GM19099 (cell line): ENCODE measurements around the gene TMEM204.

Source experiments
- POLR2A ChIP-seq: IDR thresholded peaks from 3 replicates; pipeline ENCODE4 v1.6.1; 2011; ENCODE audit warnings: low read depth; ENCODE audit not compliant: insufficient read length; ENCODE audit errors: extremely low read depth

Gene TMEM204

GRCh38 chr16:1537138-1537577, 3.7 kb downstream of the TMEM204 start:
- TF ChIP-seq POLR2A = no peak

GRCh38 chr16:1537763-1538289, 4.4 kb downstream of the TMEM204 start:
- no peak for TF ChIP-seq POLR2A

DNA sequence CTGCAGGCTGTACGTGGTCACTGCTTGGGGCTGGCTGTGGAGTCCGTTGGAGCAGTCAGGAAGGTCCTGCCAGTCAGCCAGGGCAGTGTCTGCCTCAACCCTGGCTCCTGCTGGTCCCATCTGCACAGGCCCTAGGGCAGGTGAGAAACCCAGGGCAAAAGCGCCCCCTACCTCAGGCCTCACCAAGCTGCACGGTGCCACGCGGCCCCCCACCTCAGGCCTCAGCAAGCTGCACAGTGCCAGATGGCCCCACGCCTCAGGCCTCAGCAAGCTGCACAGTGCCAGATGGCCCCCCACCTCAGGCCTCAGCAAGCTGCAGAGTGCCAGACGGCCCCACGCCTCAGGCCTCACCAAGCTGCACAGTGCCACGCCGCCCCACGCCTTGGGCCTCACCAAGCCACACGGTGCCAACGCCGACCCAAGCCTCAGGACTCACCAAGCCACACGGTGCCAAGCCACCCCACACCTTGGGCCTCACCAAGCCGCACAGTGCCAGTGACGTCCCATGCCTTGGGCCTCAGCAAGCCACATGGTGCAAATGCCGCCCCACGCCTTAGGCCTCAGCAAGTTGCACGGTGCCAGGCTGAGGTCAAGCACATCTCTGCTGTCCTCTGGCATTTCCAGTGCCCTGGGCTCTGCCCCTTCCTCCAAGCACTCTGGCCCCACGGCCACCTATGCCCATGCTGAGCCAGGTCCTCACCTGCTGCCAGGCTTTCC, 5.5 kb downstream of the TMEM204 start:
- no peak for TF ChIP-seq POLR2A

DNA sequence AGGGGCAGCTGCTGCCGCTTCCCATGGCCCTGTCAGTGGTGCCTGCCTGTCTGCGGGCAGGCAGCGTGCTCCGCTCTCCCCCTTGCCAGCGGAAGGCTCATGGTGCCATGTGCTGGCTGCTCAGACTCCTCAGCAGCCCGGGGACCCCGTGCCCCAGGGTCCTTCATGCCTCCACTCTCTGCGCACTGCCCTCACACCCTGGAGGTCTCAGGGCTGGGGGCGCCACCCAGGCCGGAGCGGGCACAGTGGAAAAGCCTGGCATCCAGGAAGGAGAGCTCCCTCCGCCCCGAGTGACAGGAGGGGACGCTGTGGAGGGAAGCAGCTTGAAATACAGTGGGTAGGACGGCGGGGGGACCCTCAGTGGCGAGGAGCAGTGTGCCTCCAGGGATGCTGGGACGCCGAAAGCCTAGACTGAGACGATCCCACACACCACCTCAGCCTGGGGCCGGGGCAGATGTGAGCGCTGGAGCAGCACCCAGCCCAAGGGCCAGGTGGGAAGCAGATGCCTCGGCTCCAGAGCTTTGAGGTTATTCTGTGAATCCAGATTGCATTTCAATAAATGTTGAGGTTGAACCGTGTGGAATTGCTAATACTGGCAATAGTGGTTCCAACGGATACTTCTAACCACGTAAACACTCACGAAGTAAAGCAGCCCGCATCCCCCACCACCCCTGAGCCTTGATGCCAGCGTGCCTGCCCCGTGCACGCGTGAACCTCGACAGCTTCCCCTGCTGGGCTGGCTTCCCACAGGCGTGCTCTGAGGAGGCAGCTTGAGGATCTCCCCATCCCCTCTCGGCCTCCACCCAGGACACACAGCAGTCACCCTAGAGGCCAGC, 6.5 kb downstream of the TMEM204 start:
- no peak for TF ChIP-seq POLR2A

DNA sequence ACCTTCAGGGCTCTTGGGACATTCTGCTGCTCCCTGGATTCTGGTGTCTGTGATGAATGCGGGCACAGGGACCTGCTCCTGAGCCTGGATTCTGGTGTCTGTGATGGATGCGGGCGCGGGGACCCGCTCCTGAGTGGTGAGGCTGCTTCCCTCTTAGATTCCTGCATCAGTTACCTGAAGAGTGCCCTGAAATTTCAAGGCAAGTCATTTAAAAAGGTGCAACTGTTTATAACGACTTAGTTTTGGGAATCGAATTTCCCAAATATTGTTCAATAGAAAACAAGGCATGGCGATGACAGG, 7.0 kb downstream of the TMEM204 start:
- no peak for TF ChIP-seq POLR2A

GRCh38 chr16:1541293-1542165, 8.1 kb downstream of the TMEM204 start:
- no peak for TF ChIP-seq POLR2A

- no peak for TF ChIP-seq POLR2A
These were observed 8.7 kb downstream of the TMEM204 start for GRCh38 chr16:1542166-1542500.

DNA sequence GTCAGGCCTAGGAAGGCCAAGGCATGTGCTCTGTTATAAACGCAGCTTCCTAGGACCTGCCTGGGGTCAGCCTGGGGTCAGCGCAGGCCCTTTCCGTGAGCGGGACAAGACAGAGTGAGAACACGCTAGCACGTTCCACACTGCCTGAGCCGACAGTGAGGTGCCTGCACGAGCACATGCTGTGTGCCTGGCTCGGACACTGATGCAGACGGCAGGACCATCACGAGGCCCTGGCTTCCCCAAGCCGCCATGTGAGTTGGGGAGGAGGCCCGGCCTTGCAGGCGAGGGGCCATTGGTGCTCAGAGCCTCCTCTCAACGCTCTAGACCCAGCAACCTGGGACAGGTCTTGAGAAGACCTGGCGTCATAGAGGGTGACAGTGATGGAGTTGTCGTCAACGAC, 9.1 kb downstream of the TMEM204 start:
- no peak for TF ChIP-seq POLR2A

GRCh38 chr16:1543085-1543896, 9.8 kb downstream of the TMEM204 start:
- no peak for TF ChIP-seq POLR2A

DNA sequence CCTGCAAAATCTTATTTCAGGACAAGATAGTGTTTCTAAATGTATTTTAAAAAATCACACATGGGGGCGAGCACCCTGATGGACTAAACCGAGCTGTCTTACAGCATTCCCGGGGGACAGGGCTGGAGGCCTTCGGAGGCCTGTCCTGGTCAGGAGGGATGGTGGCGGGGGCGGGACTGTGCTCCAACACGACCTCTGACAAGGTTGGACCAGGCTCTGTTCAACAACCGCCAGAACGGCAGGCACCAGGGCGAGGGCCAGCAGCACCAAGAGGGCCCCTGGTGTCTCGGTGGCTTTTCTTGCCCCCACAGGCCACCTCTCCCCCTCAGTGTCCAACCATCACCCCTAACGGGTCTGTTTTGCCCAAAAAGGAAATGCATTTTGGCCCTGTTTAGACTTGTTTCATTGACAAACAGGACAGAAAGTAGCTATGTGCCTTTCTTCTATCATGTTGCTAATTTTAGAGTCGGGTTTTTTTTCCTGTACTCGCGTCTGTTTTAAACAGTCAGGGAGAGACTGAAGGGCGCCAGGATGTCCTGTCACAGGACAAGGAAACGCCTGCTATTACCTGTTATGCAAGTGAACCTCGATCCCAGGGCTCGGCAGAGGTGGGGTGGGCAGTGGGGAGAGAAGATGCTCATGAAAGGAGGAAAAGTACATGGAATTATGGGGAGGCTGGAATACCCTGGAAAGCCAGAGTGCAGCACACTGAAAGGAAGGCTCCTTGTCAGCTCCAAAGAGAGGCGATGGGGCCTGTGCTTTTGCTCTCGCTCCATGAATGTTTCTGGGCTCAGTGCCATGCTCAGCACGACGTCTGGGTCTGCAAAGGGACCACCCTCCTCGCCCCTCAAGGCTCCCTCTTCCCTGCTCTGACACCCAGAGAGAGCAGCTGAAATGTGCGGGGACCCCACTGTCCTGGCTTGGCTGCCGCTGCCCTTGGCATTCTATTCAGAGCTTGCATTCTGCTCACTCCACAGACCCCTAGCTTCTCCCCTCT, 11.9 kb downstream of the TMEM204 start:
- no peak for TF ChIP-seq POLR2A

DNA sequence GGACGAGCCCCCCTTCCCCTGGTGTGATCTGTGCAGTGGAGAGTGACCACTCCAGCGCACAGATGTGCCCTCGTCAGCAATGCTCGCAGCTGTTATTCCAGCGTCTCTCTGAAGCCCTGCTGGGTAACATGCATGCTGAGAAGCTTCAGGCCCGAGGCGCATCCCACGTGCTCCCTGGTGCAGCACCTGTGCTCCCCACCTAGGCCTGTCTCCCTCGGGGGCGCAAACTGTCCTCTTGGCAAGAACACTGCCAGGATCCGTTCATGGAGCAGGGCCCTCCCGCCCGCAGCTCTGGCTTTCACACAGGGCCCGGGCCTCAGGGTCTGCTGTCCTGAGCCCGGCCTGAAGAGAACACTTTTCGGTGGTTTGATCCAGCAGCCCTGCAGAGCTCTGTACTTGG, 13.0 kb downstream of the TMEM204 start:
- TF ChIP-seq POLR2A = no peak

- no peak for TF ChIP-seq POLR2A
These were observed 14.8 kb downstream of the TMEM204 start for GRCh38 chr16:1548233-1548632.

DNA sequence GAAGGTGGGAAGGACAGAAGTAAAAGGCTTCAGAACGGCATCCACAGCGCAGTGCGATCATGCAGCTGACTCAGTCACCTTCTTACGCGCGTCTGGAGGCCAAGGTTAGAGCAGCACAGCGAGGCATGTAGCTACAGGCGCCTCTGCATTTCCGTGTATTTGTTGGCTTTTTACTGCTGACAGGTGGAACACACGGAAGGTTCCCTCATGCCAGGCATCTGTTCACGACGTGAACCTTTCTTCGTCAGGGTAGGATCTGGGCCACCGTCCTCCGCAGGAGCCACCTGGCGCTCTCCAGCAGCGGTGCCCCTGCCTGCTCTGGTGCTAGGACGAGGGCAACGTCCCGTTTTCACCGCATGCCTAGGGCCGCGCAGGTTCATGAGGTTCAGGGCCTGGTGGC, 15.3 kb downstream of the TMEM204 start:
- no peak for TF ChIP-seq POLR2A
